Nephron (organoid): ENCODE measurements around the gene NDRG2.

Experiments
- H3K27ac Mint-ChIP-seq, 3 experiments: 2 replicates each; pipeline ENCODE4 v1.8.0; 2020; ENCODE audit warnings: mixed read lengths in 3 of 3, mild to moderate bottlenecking in 2 of 3, moderate library complexity in 1 of 3
- H3K27me3 Mint-ChIP-seq: 2 replicates; pipeline ENCODE4 v1.8.0; 2021; ENCODE audit warnings: low read depth, mild to moderate bottlenecking, moderate library complexity, mixed read lengths
- H3K36me3 Mint-ChIP-seq: 2 replicates; pipeline ENCODE4 v1.8.0; 2020; ENCODE audit warnings: low read depth, mixed read lengths
- H3K4me1 Mint-ChIP-seq: 2 replicates; pipeline ENCODE4 v1.8.0; 2020; ENCODE audit warnings: mixed read lengths
- H3K4me3 Mint-ChIP-seq, 3 experiments: 2 replicates each; pipeline ENCODE4 v1.8.0; 2020; ENCODE audit warnings: mild to moderate bottlenecking in 3 of 3, mixed read lengths in 3 of 3, moderate library complexity in 2 of 3
- H3K9me3 Mint-ChIP-seq: 2 replicates; pipeline ENCODE4 v1.8.0; 2020; ENCODE audit warnings: mixed read lengths
- CTCF ChIP-seq, 3 experiments: fragments of 200-600 bp; sonication (generic); IDR thresholded peaks; one replicate each; pipeline ENCODE4 v1.5.0; 2021; ENCODE audit warnings: antibody characterized with exemption in 3 of 3; ENCODE audit not compliant: unreplicated experiment in 3 of 3

Gene NDRG2

GRCh38 chr14:21057803-21058675, 33.2 kb upstream of the NDRG2 start, which contains the start of gene RNASE8:
RNASE8 (plus strand) TSS chr14:21057822; CDS start chr14:21057893, 71 bp downstream.
- Mint-ChIP-seq H3K36me3 (no peaks in the 10 kb centered on the region), H3K27ac (peak within 1 kb of the TSS; percentile 58 to 88 (median 84)), H3K27me3 (peaks cover 4% of the 10 kb centered on the region), H3K4me3 (peak within 1 kb of the TSS in 2 of 3 experiments; percentile 4 to 6), H3K9me3 (no peaks in the 10 kb centered on the region), H3K4me1 (peaks cover 28% of the 10 kb centered on the region)
- TF ChIP-seq CTCF (IDR thresholded peaks at IDR 0.05; ENCODE audit: unreplicated experiment in 3 of 3), result no peak

- no peaks in the 10 kb centered on the region for H3K9me3 Mint-ChIP-seq
- H3K36me3 Mint-ChIP-seq, result no peaks in the 10 kb centered on the region
- H3K4me1 Mint-ChIP-seq, result peaks cover 22% of the 10 kb centered on the region
- H3K4me3 Mint-ChIP-seq, result no peak overlapping the region
- no peaks in the 10 kb centered on the region for H3K27me3 Mint-ChIP-seq
- no peak overlapping the region for H3K27ac Mint-ChIP-seq
- no peak for TF ChIP-seq CTCF (IDR thresholded peaks at IDR 0.05; ENCODE audit: unreplicated experiment in 3 of 3)
These were observed 31.8 kb upstream of the NDRG2 start for GRCh38 chr14:21056520-21057163.

GRCh38 chr14:21055432-21056117, 30.7 kb upstream of the NDRG2 start:
- Mint-ChIP-seq H3K9me3 (no peaks in the 10 kb centered on the region), H3K4me3 (no peak overlapping the region), H3K4me1 (peaks cover 22% of the 10 kb centered on the region), H3K27ac (peak overlapping the region; percentile 67 to 91 (median 88)), H3K36me3 (no peaks in the 10 kb centered on the region), H3K27me3 (no peaks in the 10 kb centered on the region)
- TF ChIP-seq CTCF (IDR thresholded peaks at IDR 0.05; ENCODE audit: unreplicated experiment in 3 of 3), result no peak

- Mint-ChIP-seq H3K9me3 (no peaks in the 10 kb centered on the region), H3K36me3 (no peaks in the 10 kb centered on the region), H3K27ac (peak overlapping the region in 1 of 3 experiments; percentile 37), H3K27me3 (no peaks in the 10 kb centered on the region), H3K4me1 (peaks cover 18% of the 10 kb centered on the region), H3K4me3 (no peak overlapping the region)
- no peak for TF ChIP-seq CTCF (IDR thresholded peaks at IDR 0.05; ENCODE audit: unreplicated experiment in 3 of 3)
These were observed 29.9 kb upstream of the NDRG2 start for GRCh38 chr14:21054768-21055145.

- Mint-ChIP-seq H3K27me3 (no peaks in the 10 kb centered on the region), H3K27ac (peak overlapping the region; percentile 59 to 82 (median 71)), H3K9me3 (no peaks in the 10 kb centered on the region), H3K4me1 (peaks cover 16% of the 10 kb centered on the region), H3K4me3 (no peak overlapping the region), H3K36me3 (no peaks in the 10 kb centered on the region)
- no peak for TF ChIP-seq CTCF (IDR thresholded peaks at IDR 0.05; ENCODE audit: unreplicated experiment in 3 of 3)
These were observed 29.4 kb upstream of the NDRG2 start for GRCh38 chr14:21054123-21054767.
